Tibial nerve (tissue), 4 donors: ENCODE results near the gene PRELID1.

ENCODE experiments used
- CTCF ChIP-seq, 5 experiments: fragments of 200-600 bp in 3 of 5; fragments of 450-650 bp in 2 of 5; sonication (generic) in 3 of 5; IDR thresholded peaks; one replicate each; pipeline ENCODE4 v1.5.1; 2016 to 2019; ENCODE audit warnings: antibody characterized with exemption in 5 of 5, mild to moderate bottlenecking in 3 of 5, moderate library complexity in 2 of 5
- EP300 ChIP-seq, 2 donors: sonication (generic); formaldehyde crosslinking; IDR thresholded peaks; one replicate each; pipeline ENCODE4 v1.6.1; 2017; ENCODE audit warnings: antibody characterized with exemption in 2 of 2, mild to moderate bottlenecking in 1 of 2

GRCh38 chr5:177312649-177313181, 9.1 kb downstream of the PRELID1 start:
- no peak for TF ChIP-seq CTCF (IDR thresholded peaks at IDR 0.05)
- TF ChIP-seq EP300 (IDR thresholded peaks at IDR 0.05), result no peak
